NCI-H446 treated with DMSO at 0.1 percent for 48 hours (cell line): ENCODE data around the gene CREG2.

Experiments
- DNase-seq: peaks from one replicate; lab custom pipeline; 2025; lab: John Stamatoyannopoulos, UW

Gene CREG2

GRCh38 chr2:101408925-101409324 is 21.6 kb upstream of the CREG2 start:
- DNase-seq, result no peak

GRCh38 chr2:101405351-101405899 is 18.1 kb upstream of the CREG2 start:
- DNase-seq, result no peak

GRCh38 chr2:101403745-101404144 is 16.4 kb upstream of the CREG2 start:
- DNase-seq, result no peak

GRCh38 chr2:101402630-101403029 is 15.3 kb upstream of the CREG2 start:
- DNase-seq, result no peak

- no peak for DNase-seq
Observed at GRCh38 chr2:101401906-101402305, 14.6 kb upstream of the CREG2 start.

GRCh38 chr2:101401326-101401665 is 14.0 kb upstream of the CREG2 start:
- DNase-seq, result no peak

GRCh38 chr2:101400506-101401325 is 13.4 kb upstream of the CREG2 start:
- no peak for DNase-seq

GRCh38 chr2:101400048-101400447 is 12.7 kb upstream of the CREG2 start:
- no peak for DNase-seq

- no peak for DNase-seq
Observed at GRCh38 chr2:101399021-101399799, 11.9 kb upstream of the CREG2 start.

- no peak for DNase-seq
Observed at GRCh38 chr2:101398116-101398821, 11.0 kb upstream of the CREG2 start.

- no peak for DNase-seq
Observed at GRCh38 chr2:101396316-101396717, 9.0 kb upstream of the CREG2 start.

- DNase-seq, result no peak
Observed at GRCh38 chr2:101395545-101396315, 8.4 kb upstream of the CREG2 start.

GRCh38 chr2:101388232-101388631 is 929 bp upstream of the CREG2 start:
- no peak for DNase-seq

- no peak for DNase-seq
Observed at GRCh38 chr2:101386599-101387150, 628 bp downstream of the CREG2 start.

- DNase-seq, result no peak
Observed at GRCh38 chr2:101383016-101383541, 4.2 kb downstream of the CREG2 start.

- no peak for DNase-seq
Observed at GRCh38 chr2:101382442-101382841, 4.9 kb downstream of the CREG2 start.

GRCh38 chr2:101380376-101380775 is 6.9 kb downstream of the CREG2 start:
- DNase-seq, result no peak

GRCh38 chr2:101379091-101379490 is 8.2 kb downstream of the CREG2 start:
- no peak for DNase-seq

- no peak for DNase-seq
Observed at GRCh38 chr2:101375653-101376052, 11.7 kb downstream of the CREG2 start.

GRCh38 chr2:101374821-101375561 is 12.3 kb downstream of the CREG2 start:
- DNase-seq, result no peak
